ENCODE results near the gene SAV1.

SAV1 gene

DNA sequence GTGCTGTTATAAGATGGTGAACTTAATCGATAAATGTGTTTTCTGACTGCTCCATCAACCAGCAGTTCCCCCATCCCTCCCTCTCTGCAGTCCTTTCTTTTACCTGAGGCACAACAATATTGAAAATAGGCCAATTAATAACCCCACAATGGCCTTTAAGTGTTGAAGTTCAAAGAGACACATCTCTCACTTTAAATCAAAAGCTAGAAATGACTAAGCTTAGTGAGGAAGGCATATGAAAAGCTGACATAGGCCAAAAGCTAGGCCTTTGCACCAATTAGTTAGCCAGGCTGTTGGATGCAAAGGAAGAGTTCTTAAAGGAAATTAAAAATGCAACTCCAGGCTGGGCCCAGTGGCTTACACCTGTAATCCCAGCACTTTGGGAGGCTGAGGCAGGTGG, 43.7 kb downstream of the SAV1 start:
- Histone ChIP-seq H3K27me3 (ENCODE audit: insufficient read depth, low read length, poor library complexity, severe bottlenecking) (no peaks in the 10 kb centered on the region), H3K4me2 (ENCODE audit: low read depth, low read length, poor library complexity, severe bottlenecking) (no peak overlapping the region), H3F3A (ENCODE audit: low read depth) (no peaks in the 10 kb centered on the region), H3K79me2 (ENCODE audit: insufficient read depth, low read length) (no peaks in the 10 kb centered on the region), H3K9me2 (replicated peaks; ENCODE audit: low read depth, low read length) (no peaks in the 10 kb centered on the region), H4K20me1 (ENCODE audit: insufficient read depth, low read length, poor library complexity, severe bottlenecking) (no peaks in the 10 kb centered on the region), H3K4me3 (ENCODE audit: low read length, poor library complexity, severe bottlenecking) (no peak overlapping the region), H3K9ac (ENCODE audit: low read depth, low read length, poor library complexity, severe bottlenecking) (no peak overlapping the region), H3K36me3 (ENCODE audit: insufficient read depth, low read length) (no peaks in the 10 kb centered on the region; the same call in 1 of the 2 replicates), H3K4me1 (ENCODE audit: insufficient read depth, low read length, poor library complexity, severe bottlenecking) (no peaks in the 10 kb centered on the region), H2AFZ (ENCODE audit: low read length) (no peak overlapping the region), H3K9me3 (ENCODE audit: insufficient read depth, low read depth, low read length) (no peaks in the 10 kb centered on the region)
- no peak for TF ChIP-seq EZH2phosphoT487 (IDR thresholded peaks at IDR 0.05; ENCODE audit: borderline replicate concordance)

DNA sequence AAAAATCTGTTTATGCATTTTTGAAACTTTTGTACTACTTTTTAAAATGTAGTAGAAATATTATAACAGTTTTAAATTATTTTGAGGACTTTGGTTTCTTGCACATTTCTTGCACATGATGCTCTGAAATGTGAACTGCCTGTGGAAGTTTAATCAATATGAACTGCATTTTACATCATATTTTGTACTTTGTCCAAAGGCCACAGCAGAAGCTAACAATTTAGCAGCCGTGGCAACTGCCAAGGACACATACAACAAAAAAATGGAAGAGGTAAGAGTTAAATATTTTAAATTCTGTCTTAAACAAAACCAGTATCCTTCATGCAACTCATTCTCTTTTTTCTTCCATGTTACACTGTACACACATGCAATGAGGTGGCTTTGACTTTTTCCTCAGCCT, 45.1 kb downstream of the SAV1 start:
- Histone ChIP-seq H3K4me1 (ENCODE audit: insufficient read depth, low read length, poor library complexity, severe bottlenecking) (no peaks in the 10 kb centered on the region), H3K27me3 (ENCODE audit: insufficient read depth, low read length, poor library complexity, severe bottlenecking) (no peaks in the 10 kb centered on the region), H3F3A (ENCODE audit: low read depth) (no peaks in the 10 kb centered on the region), H3K9me3 (ENCODE audit: insufficient read depth, low read depth, low read length) (no peaks in the 10 kb centered on the region), H3K4me3 (ENCODE audit: low read length, poor library complexity, severe bottlenecking) (no peak overlapping the region), H3K9me2 (replicated peaks; ENCODE audit: low read depth, low read length) (no peaks in the 10 kb centered on the region), H2AFZ (ENCODE audit: low read length) (no peak overlapping the region), H3K36me3 (ENCODE audit: insufficient read depth, low read length) (no peaks in the 10 kb centered on the region; the same call in 1 of the 2 replicates), H3K79me2 (ENCODE audit: insufficient read depth, low read length) (no peaks in the 10 kb centered on the region), H3K4me2 (ENCODE audit: low read depth, low read length, poor library complexity, severe bottlenecking) (no peak overlapping the region), H3K9ac (ENCODE audit: low read depth, low read length, poor library complexity, severe bottlenecking) (no peak overlapping the region), H4K20me1 (ENCODE audit: insufficient read depth, low read length, poor library complexity, severe bottlenecking) (no peaks in the 10 kb centered on the region)
- TF ChIP-seq EZH2phosphoT487 (IDR thresholded peaks at IDR 0.05; ENCODE audit: borderline replicate concordance) = no peak

GRCh38 chr14:50620341-50620740, 47.8 kb downstream of the SAV1 start:
- Histone ChIP-seq H3K4me2 (ENCODE audit: low read depth, low read length, poor library complexity, severe bottlenecking) (no peak overlapping the region), H3K9me3 (ENCODE audit: insufficient read depth, low read depth, low read length) (no peaks in the 10 kb centered on the region), H3K4me3 (ENCODE audit: low read length, poor library complexity, severe bottlenecking) (no peak overlapping the region), H3K36me3 (ENCODE audit: insufficient read depth, low read length) (no peaks in the 10 kb centered on the region; the same call in 1 of the 2 replicates), H3F3A (ENCODE audit: low read depth) (no peaks in the 10 kb centered on the region), H3K79me2 (ENCODE audit: insufficient read depth, low read length) (no peaks in the 10 kb centered on the region), H3K9me2 (replicated peaks; ENCODE audit: low read depth, low read length) (no peaks in the 10 kb centered on the region), H2AFZ (ENCODE audit: low read length) (no peak overlapping the region), H4K20me1 (ENCODE audit: insufficient read depth, low read length, poor library complexity, severe bottlenecking) (no peaks in the 10 kb centered on the region), H3K4me1 (ENCODE audit: insufficient read depth, low read length, poor library complexity, severe bottlenecking) (no peaks in the 10 kb centered on the region), H3K9ac (ENCODE audit: low read depth, low read length, poor library complexity, severe bottlenecking) (no peak overlapping the region), H3K27me3 (ENCODE audit: insufficient read depth, low read length, poor library complexity, severe bottlenecking) (no peaks in the 10 kb centered on the region)
- TF ChIP-seq EZH2phosphoT487 (IDR thresholded peaks at IDR 0.05; ENCODE audit: borderline replicate concordance) (no peak), CTCF (conservative IDR thresholded peaks at IDR 0.05; ENCODE audit: low read length) (no peak)

DNA sequence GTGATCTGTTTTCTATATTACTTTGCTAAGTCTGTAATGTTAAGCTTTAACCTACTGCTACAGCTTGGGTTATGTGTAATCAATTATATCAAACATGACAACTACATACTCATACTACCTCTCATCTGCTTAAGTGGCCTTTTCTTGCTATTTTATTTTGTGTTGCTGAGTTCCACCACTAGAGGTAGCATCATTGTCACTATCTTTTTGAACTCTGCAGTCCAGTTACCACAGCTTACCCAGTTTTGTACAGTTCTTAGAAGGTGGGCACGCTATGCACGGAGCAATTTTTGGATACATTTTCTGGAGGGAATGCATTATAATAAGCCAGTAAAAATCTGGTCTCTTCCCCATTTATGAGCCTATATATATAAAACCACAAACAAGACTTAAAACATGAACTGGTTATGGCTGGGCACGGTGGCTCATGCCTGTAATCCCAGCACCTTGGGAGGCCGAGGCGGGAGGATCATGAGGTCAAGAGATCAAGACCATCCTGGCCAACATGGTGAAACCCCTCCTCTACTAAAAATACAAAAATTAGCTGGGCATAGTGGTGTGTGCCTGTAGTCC, 48.5 kb downstream of the SAV1 start:
- H3K36me3 ChIP-seq (ENCODE audit: insufficient read depth, low read length) = no peaks in the 10 kb centered on the region; the same call in 1 of the 2 replicates
- H4K20me1 ChIP-seq (ENCODE audit: insufficient read depth, low read length, poor library complexity, severe bottlenecking) = no peaks in the 10 kb centered on the region
- H3K9me3 ChIP-seq (ENCODE audit: insufficient read depth, low read depth, low read length) = no peaks in the 10 kb centered on the region
- no peaks in the 10 kb centered on the region for H3K4me1 ChIP-seq (ENCODE audit: insufficient read depth, low read length, poor library complexity, severe bottlenecking)
- TF ChIP-seq CTCF (conservative IDR thresholded peaks at IDR 0.05; ENCODE audit: low read length) (peak; percentile 77), EZH2phosphoT487 (IDR thresholded peaks at IDR 0.05; ENCODE audit: borderline replicate concordance) (no peak)
- no peaks in the 10 kb centered on the region for H3K9me2 ChIP-seq (replicated peaks; ENCODE audit: low read depth, low read length)
- no peak overlapping the region for H2AFZ ChIP-seq (ENCODE audit: low read length)
- H3K79me2 ChIP-seq (ENCODE audit: insufficient read depth, low read length) = no peaks in the 10 kb centered on the region
- no peaks in the 10 kb centered on the region for H3K27me3 ChIP-seq (ENCODE audit: insufficient read depth, low read length, poor library complexity, severe bottlenecking)
- H3K4me2 ChIP-seq (ENCODE audit: low read depth, low read length, poor library complexity, severe bottlenecking) = no peak overlapping the region
- H3F3A ChIP-seq (ENCODE audit: low read depth) = no peaks in the 10 kb centered on the region
- H3K9ac ChIP-seq (ENCODE audit: low read depth, low read length, poor library complexity, severe bottlenecking) = no peak overlapping the region
- H3K4me3 ChIP-seq (ENCODE audit: low read length, poor library complexity, severe bottlenecking) = no peak overlapping the region

All from Loucy (cell line).